Type B pancreatic cell (in vitro differentiated cells): ENCODE measurements around the gene TRIM77. TPM values are rescaled to one million over a fixed set of nuclear protein-coding genes. Genes with fewer than 3 reads are reported as not detected.
A peak's percentile ranks its signal among the peaks of the same experiment; 100 is the strongest.
"Not testable (repeated sequence)": the region's sequence is repeated elsewhere in the genome, so short reads cannot be mapped to it uniquely, and the experiment has no call there.

Experiments used
- DNase-seq: peaks from one replicate; pipeline ENCODE4 v3.0.0; 2021; ENCODE audit warnings: mixed read lengths; ENCODE audit not compliant: unreplicated experiment; ENCODE audit errors: extremely low spot score
- H3K27ac Mint-ChIP-seq: 2 replicates; pipeline ENCODE4 v1.8.0; 2021; ENCODE audit warnings: mild to moderate bottlenecking, mixed read lengths
- H3K27me3 Mint-ChIP-seq: 2 replicates; pipeline ENCODE4 v1.8.0; 2021; ENCODE audit warnings: mixed read lengths
- H3K36me3 Mint-ChIP-seq: 2 replicates; pipeline ENCODE4 v1.8.0; 2021; ENCODE audit warnings: mixed read lengths
- H3K4me1 Mint-ChIP-seq: one replicate; pipeline ENCODE4 v1.8.0; 2021; ENCODE audit warnings: mixed read lengths; ENCODE audit not compliant: unreplicated experiment
- H3K4me3 Mint-ChIP-seq: 2 replicates; pipeline ENCODE4 v1.8.0; 2021; ENCODE audit warnings: mild to moderate bottlenecking, mixed read lengths
- H3K9me3 Mint-ChIP-seq: 2 replicates; pipeline ENCODE4 v1.8.0; 2021; ENCODE audit warnings: mixed read lengths
- CTCF ChIP-seq: fragments of 200-600 bp; sonication (generic); conservative IDR thresholded peaks from 2 replicates; pipeline ENCODE4 v1.5.0; 2021; ENCODE audit warnings: antibody characterized with exemption, mild to moderate bottlenecking
- long read RNA-seq: library from polyadenylated mRNA; unstranded; transcript quantifications from one replicate; pipeline ENCODE4 v2.0.0, GENCODE V29; 2020
- total RNA-seq: library from RNA; stranded (reverse); gene quantifications from 2 replicates; pipeline ENCODE4 v1.2.1, GENCODE V29; 2021; ENCODE audit warnings: low replicate concordance

TRIM77 gene
- not detected in 2 replicates for total RNA-seq
- long read RNA-seq: 0 reads

DNA sequence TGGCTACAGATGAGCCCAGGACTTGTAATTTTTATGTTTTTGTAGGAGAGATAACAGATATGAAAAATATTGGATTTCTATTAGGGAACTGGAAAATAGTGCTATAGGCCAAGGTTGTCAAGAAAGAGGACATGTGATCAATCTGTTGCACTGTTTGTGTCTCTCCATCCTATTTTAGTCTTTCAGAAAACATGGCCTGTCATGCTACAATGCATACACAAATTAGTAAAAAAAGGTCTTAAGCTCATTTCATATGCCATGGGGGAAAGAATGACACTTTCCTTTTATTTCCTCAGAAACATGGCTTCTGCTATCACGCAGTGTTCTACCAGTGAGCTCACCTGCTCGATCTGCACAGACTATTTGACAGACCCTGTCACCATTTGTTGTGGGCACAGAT is at the start of gene TRIM77:
TSS of gene TRIM77 (plus strand) at position 301 of the 400 bp plus-strand sequence. CDS start at position 301, 0 bp downstream.
- not testable (repeated sequence) for H3K27ac Mint-ChIP-seq, H3K36me3 Mint-ChIP-seq, H3K27me3 Mint-ChIP-seq

GRCh38 chr11:89667001-89667400 is 43.1 kb upstream of the TRIM77 start:
- no peaks in the 10 kb centered on the region for H3K36me3 Mint-ChIP-seq

More for the DNA sequence above, at the start of gene TRIM77:
- H3K9me3 Mint-ChIP-seq, H3K4me3 Mint-ChIP-seq, DNase-seq, H3K4me1 Mint-ChIP-seq: not testable (repeated sequence)

DNA sequence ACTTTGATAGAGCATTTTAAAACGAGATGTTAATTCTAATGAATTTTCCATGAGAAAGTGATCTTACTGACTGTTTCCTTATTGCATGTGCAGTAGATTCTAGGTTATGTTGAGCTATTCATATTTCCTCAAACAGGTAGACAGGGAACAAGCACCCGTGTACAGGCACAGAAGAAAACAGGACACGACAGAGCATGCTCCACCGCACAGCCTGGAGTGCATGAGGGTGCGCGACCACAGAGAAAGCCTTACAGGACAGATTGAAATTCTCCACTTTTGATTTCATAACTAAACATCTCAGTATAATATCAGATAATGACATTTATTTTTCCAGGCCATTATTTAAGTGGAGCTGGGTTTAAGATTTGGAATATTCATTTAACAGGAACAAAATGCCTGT is 41.9 kb upstream of the TRIM77 start:
- not testable (repeated sequence) for H3K27ac Mint-ChIP-seq, H3K27me3 Mint-ChIP-seq, H3K36me3 Mint-ChIP-seq, DNase-seq, H3K4me3 Mint-ChIP-seq, H3K4me1 Mint-ChIP-seq, H3K9me3 Mint-ChIP-seq

More at GRCh38 chr11:89667001-89667400, 43.1 kb upstream of the TRIM77 start:
- no peaks in the 10 kb centered on the region for H3K9me3 Mint-ChIP-seq
- no peaks in the 10 kb centered on the region for H3K27me3 Mint-ChIP-seq
- TF ChIP-seq CTCF: no peak
- H3K27ac Mint-ChIP-seq: no peak overlapping the region
- DNase-seq: no peak
- H3K4me3 Mint-ChIP-seq: no peak overlapping the region
- no peaks in the 10 kb centered on the region for H3K4me1 Mint-ChIP-seq

DNA sequence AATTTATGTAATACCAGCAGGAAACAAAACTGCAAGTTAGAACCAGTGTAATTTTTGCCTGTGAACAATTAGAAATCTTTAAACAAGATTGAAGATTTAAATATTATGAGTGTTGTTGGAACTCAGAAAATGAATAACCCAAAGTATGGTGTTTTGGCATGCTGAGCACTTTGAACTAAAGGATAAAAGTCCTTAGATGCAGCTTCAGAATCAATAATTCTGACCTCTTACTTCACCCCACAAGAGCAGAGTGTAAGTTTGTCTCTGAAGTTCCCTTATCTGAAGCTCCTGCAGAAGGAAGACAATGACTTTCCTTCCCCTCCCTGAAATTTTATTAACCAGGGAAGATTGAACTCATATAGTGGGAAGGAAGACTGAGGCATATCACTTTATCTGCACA is 40.5 kb upstream of the TRIM77 start:
- not testable (repeated sequence) for H3K9me3 Mint-ChIP-seq, H3K27me3 Mint-ChIP-seq, DNase-seq, H3K27ac Mint-ChIP-seq, H3K36me3 Mint-ChIP-seq, H3K4me1 Mint-ChIP-seq, H3K4me3 Mint-ChIP-seq

GRCh38 chr11:89669993-89670669 is 40.0 kb upstream of the TRIM77 start:
- not testable (repeated sequence) for H3K36me3 Mint-ChIP-seq

GRCh38 chr11:89672547-89672946 is 37.6 kb upstream of the TRIM77 start:
- H3K4me1 Mint-ChIP-seq: not testable (repeated sequence)

More at GRCh38 chr11:89669993-89670669, 40.0 kb upstream of the TRIM77 start:
- not testable (repeated sequence) for H3K4me1 Mint-ChIP-seq, H3K4me3 Mint-ChIP-seq, H3K27me3 Mint-ChIP-seq, H3K27ac Mint-ChIP-seq, H3K9me3 Mint-ChIP-seq, DNase-seq

GRCh38 chr11:89673380-89673779 is 36.7 kb upstream of the TRIM77 start:
- not testable (repeated sequence) for H3K36me3 Mint-ChIP-seq, H3K4me3 Mint-ChIP-seq, H3K27me3 Mint-ChIP-seq, H3K27ac Mint-ChIP-seq, DNase-seq, H3K4me1 Mint-ChIP-seq, H3K9me3 Mint-ChIP-seq

More at GRCh38 chr11:89672547-89672946, 37.6 kb upstream of the TRIM77 start:
- H3K27me3 Mint-ChIP-seq, H3K27ac Mint-ChIP-seq, H3K9me3 Mint-ChIP-seq, H3K36me3 Mint-ChIP-seq, H3K4me3 Mint-ChIP-seq, DNase-seq: not testable (repeated sequence)

- H3K27me3 Mint-ChIP-seq, H3K4me3 Mint-ChIP-seq, H3K4me1 Mint-ChIP-seq, H3K9me3 Mint-ChIP-seq, H3K27ac Mint-ChIP-seq, DNase-seq, H3K36me3 Mint-ChIP-seq: not testable (repeated sequence)
- TF ChIP-seq CTCF: peak; percentile 65
These were observed 34.7 kb upstream of the TRIM77 start for GRCh38 chr11:89675383-89675782.

- H3K4me3 Mint-ChIP-seq, H3K9me3 Mint-ChIP-seq, H3K27ac Mint-ChIP-seq, H3K4me1 Mint-ChIP-seq, H3K27me3 Mint-ChIP-seq, H3K36me3 Mint-ChIP-seq, DNase-seq: not testable (repeated sequence)
These were observed 34.2 kb upstream of the TRIM77 start for GRCh38 chr11:89675948-89676347.

GRCh38 chr11:89707080-89707479 is 3.0 kb upstream of the TRIM77 start:
- not testable (repeated sequence) for H3K9me3 Mint-ChIP-seq, H3K27ac Mint-ChIP-seq, H3K27me3 Mint-ChIP-seq, H3K36me3 Mint-ChIP-seq, H3K4me3 Mint-ChIP-seq, H3K4me1 Mint-ChIP-seq, DNase-seq

- not testable (repeated sequence) for H3K27me3 Mint-ChIP-seq, H3K4me3 Mint-ChIP-seq, H3K9me3 Mint-ChIP-seq, H3K36me3 Mint-ChIP-seq, H3K4me1 Mint-ChIP-seq, H3K27ac Mint-ChIP-seq, DNase-seq
These were observed 14.9 kb downstream of the TRIM77 start for GRCh38 chr11:89724866-89725498.

DNA sequence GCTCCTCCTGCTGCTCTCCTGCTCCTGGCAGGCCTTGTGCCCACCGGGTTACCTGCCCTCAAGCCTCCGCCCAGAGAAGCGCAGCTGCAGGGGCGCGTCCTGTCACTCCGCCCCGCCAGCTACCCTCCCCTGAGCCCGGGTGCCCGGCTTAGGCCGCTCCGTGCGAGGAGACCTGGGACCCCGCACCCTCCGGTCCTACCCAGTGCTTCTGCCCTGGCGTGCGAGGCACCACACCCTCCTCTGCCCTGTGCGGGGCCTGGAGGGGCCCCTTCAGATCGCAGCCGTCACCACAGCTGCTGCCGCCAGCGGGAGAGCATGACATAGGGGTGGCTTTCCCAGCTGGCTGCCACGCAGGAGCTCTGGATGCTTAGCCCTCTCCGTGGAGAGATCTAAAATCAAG is 20.1 kb downstream of the TRIM77 start:
- not testable (repeated sequence) for H3K27me3 Mint-ChIP-seq, H3K36me3 Mint-ChIP-seq, DNase-seq, H3K4me3 Mint-ChIP-seq, H3K9me3 Mint-ChIP-seq, H3K27ac Mint-ChIP-seq, H3K4me1 Mint-ChIP-seq
